ENCODE results near the gene LATS1. TPM values are rescaled to one million over a fixed set of nuclear protein-coding genes. Genes with fewer than 3 reads are reported as not detected.

The LATS1 gene
- total and polyA plus RNA-seq, 3 experiments from 2014 or later, result 12.7 to 33.8 (median 29.7) TPM

- H3K27me3 Mint-ChIP-seq, result no peaks in the 10 kb centered on the region
- ChIA-PET CTCF (interaction anchor here (0.7 kb wide), 1 partner anchor 157 kb away, joined by 3 read pairs; no protein-coding TSS in a partner anchor), POLR2A (no interaction called here)
- Histone ChIP-seq H3K27ac (ENCODE audit: low read depth, low read length) (no peak overlapping the region), H3K27me3 (ENCODE audit: insufficient read depth, low read length, poor library complexity, severe bottlenecking) (no peaks in the 10 kb centered on the region), H3K36me3 (ENCODE audit: insufficient read depth, low read length) (no peaks in the 10 kb centered on the region), H3K4me3 (ENCODE audit: low read length) (no peak overlapping the region), H3K9me3 (ENCODE audit: low read length) (no peaks in the 10 kb centered on the region), H3K4me1 (ENCODE audit: insufficient read depth, low read length) (peaks cover 39% of the 10 kb centered on the region)
- peaks cover 0 to 20% (median 0%) of the 10 kb centered on the region in 3 donors for H3K36me3 Mint-ChIP-seq
- peak overlapping the region in 1 of 7 donors; percentile 4 for H3K4me3 Mint-ChIP-seq
- no peak for DNase-seq
- peaks cover 63 to 83% (median 73%) of the 10 kb centered on the region in 3 donors for H3K4me1 Mint-ChIP-seq
- no peaks in the 10 kb centered on the region for H3K9me3 Mint-ChIP-seq
- peak overlapping the region in 3 of 8 donors; percentile 2 to 43 (median 6) for H3K27ac Mint-ChIP-seq
Measured at GRCh38 chr6:149711711-149712110, 6.2 kb downstream of the LATS1 start.

- ChIA-PET POLR2A (no interaction called here), CTCF (no interaction called here)
- Mint-ChIP-seq H3K27ac (no peak overlapping the region), H3K27me3 (no peaks in the 10 kb centered on the region), H3K4me1 (peaks cover 42 to 81% (median 66%) of the 10 kb centered on the region in 3 donors), H3K36me3 (peaks cover 0 to 47% (median 4%) of the 10 kb centered on the region in 3 donors), H3K9me3 (no peaks in the 10 kb centered on the region), H3K4me3 (no peak overlapping the region)
- Histone ChIP-seq H3K27ac (ENCODE audit: low read depth, low read length) (no peak overlapping the region), H3K9me3 (ENCODE audit: low read length) (no peaks in the 10 kb centered on the region), H3K36me3 (ENCODE audit: insufficient read depth, low read length) (peaks cover 7% of the 10 kb centered on the region), H3K27me3 (ENCODE audit: insufficient read depth, low read length, poor library complexity, severe bottlenecking) (no peaks in the 10 kb centered on the region), H3K4me1 (ENCODE audit: insufficient read depth, low read length) (peaks cover 25% of the 10 kb centered on the region), H3K4me3 (ENCODE audit: low read length) (no peak overlapping the region)
- no peak for DNase-seq
Measured at GRCh38 chr6:149701714-149702113, 16.2 kb downstream of the LATS1 start.

DNA sequence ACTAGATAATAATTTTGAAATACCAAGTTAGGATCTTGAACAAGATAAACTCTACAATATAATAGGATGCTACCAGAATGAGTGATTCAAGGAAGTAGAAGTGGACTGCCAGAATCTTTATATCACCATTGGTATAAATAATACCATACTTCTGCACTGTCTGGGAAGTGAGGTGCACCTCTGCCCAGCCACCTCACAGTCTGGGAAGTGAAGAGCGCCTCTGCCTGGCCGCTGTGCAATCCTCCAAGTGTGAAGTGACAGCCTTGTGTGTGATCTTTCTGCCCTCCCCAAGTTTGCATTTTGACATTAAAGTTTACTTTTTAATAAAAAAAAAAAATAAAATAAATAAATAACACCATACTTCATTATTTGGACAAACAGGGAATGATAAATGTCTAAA, 18.8 kb downstream of the LATS1 start:
- peak overlapping the region in 1 of 7 donors; percentile 12 for H3K4me3 Mint-ChIP-seq
- H3K4me1 Mint-ChIP-seq, result peaks cover 35 to 69% (median 57%) of the 10 kb centered on the region in 3 donors
- H3K36me3 Mint-ChIP-seq, result peaks cover 0 to 53% (median 4%) of the 10 kb centered on the region in 3 donors
- Histone ChIP-seq H3K36me3 (ENCODE audit: insufficient read depth, low read length) (peaks cover 10% of the 10 kb centered on the region), H3K9me3 (ENCODE audit: low read length) (no peaks in the 10 kb centered on the region), H3K27me3 (ENCODE audit: insufficient read depth, low read length, poor library complexity, severe bottlenecking) (no peaks in the 10 kb centered on the region), H3K4me3 (ENCODE audit: low read length) (no peak overlapping the region), H3K27ac (ENCODE audit: low read depth, low read length) (no peak overlapping the region), H3K4me1 (ENCODE audit: insufficient read depth, low read length) (peaks cover 10% of the 10 kb centered on the region)
- POLR2A ChIA-PET, result no interaction called here
- no peak for DNase-seq
- H3K27me3 Mint-ChIP-seq, result no peaks in the 10 kb centered on the region
- CTCF ChIA-PET, result no interaction called here
- no peaks in the 10 kb centered on the region for H3K9me3 Mint-ChIP-seq
- peak overlapping the region in 4 of 8 donors; percentile 10 to 47 (median 29) for H3K27ac Mint-ChIP-seq

GRCh38 chr6:149698175-149698574, 19.7 kb downstream of the LATS1 start:
- Histone ChIP-seq H3K4me3 (ENCODE audit: low read length) (no peak overlapping the region), H3K27me3 (ENCODE audit: insufficient read depth, low read length, poor library complexity, severe bottlenecking) (no peaks in the 10 kb centered on the region), H3K9me3 (ENCODE audit: low read length) (no peaks in the 10 kb centered on the region), H3K36me3 (ENCODE audit: insufficient read depth, low read length) (peaks cover 16% of the 10 kb centered on the region), H3K4me1 (ENCODE audit: insufficient read depth, low read length) (peaks cover 7% of the 10 kb centered on the region), H3K27ac (ENCODE audit: low read depth, low read length) (no peak overlapping the region)
- ChIA-PET CTCF (no interaction called here), POLR2A (no interaction called here)
- H3K4me1 Mint-ChIP-seq, result peaks cover 29 to 59% (median 50%) of the 10 kb centered on the region in 3 donors
- H3K4me3 Mint-ChIP-seq, result no peak overlapping the region
- H3K27me3 Mint-ChIP-seq, result no peaks in the 10 kb centered on the region
- no peaks in the 10 kb centered on the region for H3K9me3 Mint-ChIP-seq
- peak overlapping the region in 1 of 8 donors; percentile 61 for H3K27ac Mint-ChIP-seq
- peaks cover 0 to 56% (median 4%) of the 10 kb centered on the region in 3 donors for H3K36me3 Mint-ChIP-seq
- no peak for DNase-seq

GRCh38 chr6:149696901-149697300, 21.0 kb downstream of the LATS1 start:
- Histone ChIP-seq H3K27ac (ENCODE audit: low read depth, low read length) (no peak overlapping the region), H3K4me3 (ENCODE audit: low read length) (no peak overlapping the region), H3K4me1 (ENCODE audit: insufficient read depth, low read length) (peaks cover 7% of the 10 kb centered on the region), H3K36me3 (ENCODE audit: insufficient read depth, low read length) (peaks cover 21% of the 10 kb centered on the region), H3K27me3 (ENCODE audit: insufficient read depth, low read length, poor library complexity, severe bottlenecking) (no peaks in the 10 kb centered on the region), H3K9me3 (ENCODE audit: low read length) (no peaks in the 10 kb centered on the region)
- peaks cover 28 to 55% (median 46%) of the 10 kb centered on the region in 3 donors for H3K4me1 Mint-ChIP-seq
- H3K27ac Mint-ChIP-seq, result peak overlapping the region in 4 of 8 donors; percentile 6 to 48 (median 14)
- no peak overlapping the region for H3K4me3 Mint-ChIP-seq
- DNase-seq, result no peak
- H3K9me3 Mint-ChIP-seq, result no peaks in the 10 kb centered on the region
- ChIA-PET POLR2A (no interaction called here), CTCF (no interaction called here)
- H3K27me3 Mint-ChIP-seq, result no peaks in the 10 kb centered on the region
- H3K36me3 Mint-ChIP-seq, result peaks cover 0 to 64% (median 4%) of the 10 kb centered on the region in 3 donors

DNA sequence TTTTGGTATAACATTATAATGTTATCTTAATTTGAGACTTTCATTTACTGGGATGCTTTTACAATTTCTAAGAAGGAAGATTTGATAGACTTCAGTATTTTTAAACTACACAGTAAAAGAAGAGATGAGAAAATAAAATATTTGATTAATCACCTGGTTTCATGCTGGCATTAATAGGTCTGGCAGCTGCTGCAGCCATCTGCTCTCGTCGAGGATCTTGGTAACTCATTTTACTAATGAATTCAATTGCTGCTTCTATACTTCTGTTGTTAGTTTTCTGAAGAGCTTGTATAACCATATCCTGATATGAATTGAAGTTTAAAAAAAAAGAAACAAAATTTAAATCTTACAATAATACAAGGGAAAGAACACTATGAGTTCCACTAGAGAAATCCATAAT, 23.0 kb downstream of the LATS1 start:
- no peaks in the 10 kb centered on the region for H3K9me3 Mint-ChIP-seq
- H3K4me1 ChIP-seq (ENCODE audit: insufficient read depth, low read length), result peaks cover 7% of the 10 kb centered on the region
- peaks cover 32% of the 10 kb centered on the region for H3K36me3 ChIP-seq (ENCODE audit: insufficient read depth, low read length)
- DNase-seq, result no peak
- no peaks in the 10 kb centered on the region for H3K27me3 ChIP-seq (ENCODE audit: insufficient read depth, low read length, poor library complexity, severe bottlenecking)
- no peak overlapping the region for H3K4me3 Mint-ChIP-seq
- H3K36me3 Mint-ChIP-seq, result peaks cover 0 to 62% (median 2%) of the 10 kb centered on the region in 3 donors
- peak overlapping the region in 2 of 8 donors; percentile 47 to 66 for H3K27ac Mint-ChIP-seq
- CTCF ChIA-PET, result no interaction called here
- no peak overlapping the region for H3K27ac ChIP-seq (ENCODE audit: low read depth, low read length)
- POLR2A ChIA-PET, result no interaction called here
- no peaks in the 10 kb centered on the region for H3K9me3 ChIP-seq (ENCODE audit: low read length)
- H3K4me1 Mint-ChIP-seq, result peaks cover 25 to 47% (median 41%) of the 10 kb centered on the region in 3 donors
- H3K27me3 Mint-ChIP-seq, result no peaks in the 10 kb centered on the region
- no peak overlapping the region for H3K4me3 ChIP-seq (ENCODE audit: low read length)

DNA sequence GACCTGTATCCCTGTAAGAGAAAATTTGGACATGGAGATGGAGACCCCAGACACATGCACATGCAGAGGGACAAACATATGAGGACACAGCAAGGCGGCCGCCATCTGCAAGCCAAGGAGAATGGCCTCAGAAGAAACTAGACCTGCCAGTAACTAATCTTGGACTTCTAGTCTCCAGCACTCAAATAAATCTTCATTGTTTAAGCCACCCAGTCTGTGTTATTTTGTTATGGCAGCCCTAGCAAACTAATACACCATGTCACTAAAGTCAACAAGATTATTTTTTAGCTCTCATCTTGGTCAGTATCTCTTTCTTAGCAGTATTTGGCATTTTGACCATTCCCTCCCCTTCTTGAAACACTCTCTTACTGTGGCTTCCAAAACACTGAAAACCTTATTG, 26.7 kb downstream of the LATS1 start:
- no peak for DNase-seq
- H3K4me3 Mint-ChIP-seq, result no peak overlapping the region
- peaks cover 0 to 64% (median 3%) of the 10 kb centered on the region in 3 donors for H3K36me3 Mint-ChIP-seq
- POLR2A ChIA-PET, result no interaction called here
- H3K27ac Mint-ChIP-seq, result peak overlapping the region in 2 of 8 donors; percentile 26 to 47
- H3K36me3 ChIP-seq (ENCODE audit: insufficient read depth, low read length), result peaks cover 25% of the 10 kb centered on the region
- H3K4me1 Mint-ChIP-seq, result peaks cover 21 to 53% (median 46%) of the 10 kb centered on the region in 3 donors
- H3K9me3 ChIP-seq (ENCODE audit: low read length), result no peaks in the 10 kb centered on the region
- H3K27me3 ChIP-seq (ENCODE audit: insufficient read depth, low read length, poor library complexity, severe bottlenecking), result no peaks in the 10 kb centered on the region
- H3K4me1 ChIP-seq (ENCODE audit: insufficient read depth, low read length), result no peaks in the 10 kb centered on the region
- no peaks in the 10 kb centered on the region for H3K27me3 Mint-ChIP-seq
- H3K27ac ChIP-seq (ENCODE audit: low read depth, low read length), result no peak overlapping the region
- CTCF ChIA-PET, result no interaction called here
- no peaks in the 10 kb centered on the region for H3K9me3 Mint-ChIP-seq
- no peak overlapping the region for H3K4me3 ChIP-seq (ENCODE audit: low read length)

GRCh38 chr6:149686230-149686629, 31.7 kb downstream of the LATS1 start:
- CTCF ChIA-PET, result interaction anchor here (1.6 kb wide), 1 partner anchor 138 kb away, joined by 3 read pairs; no protein-coding TSS in a partner anchor
- Mint-ChIP-seq H3K4me3 (no peak overlapping the region), H3K27me3 (no peaks in the 10 kb centered on the region), H3K4me1 (peaks cover 16 to 50% (median 44%) of the 10 kb centered on the region in 3 donors), H3K27ac (peak overlapping the region in 7 of 8 donors; percentile 1 to 91 (median 40)), H3K36me3 (peaks cover 5 to 58% (median 14%) of the 10 kb centered on the region in 3 donors), H3K9me3 (no peaks in the 10 kb centered on the region)
- no peak for DNase-seq
- no peaks in the 10 kb centered on the region for H3K9me3 ChIP-seq (ENCODE audit: low read length)
- H3K27ac ChIP-seq (ENCODE audit: low read depth, low read length), result no peak overlapping the region
- no peaks in the 10 kb centered on the region for H3K4me1 ChIP-seq (ENCODE audit: insufficient read depth, low read length)
- POLR2A ChIA-PET, result no interaction called here
- H3K36me3 ChIP-seq (ENCODE audit: insufficient read depth, low read length), result peaks cover 19% of the 10 kb centered on the region
- no peaks in the 10 kb centered on the region for H3K27me3 ChIP-seq (ENCODE audit: insufficient read depth, low read length, poor library complexity, severe bottlenecking)
- no peak overlapping the region for H3K4me3 ChIP-seq (ENCODE audit: low read length)
